Loucy (cell line): ENCODE measurements around the gene RMI2.

Experiments
- H2AFZ ChIP-seq: fragments of 200-600 bp; sonication (generic); 2 replicates; pipeline ENCODE4 v1.6.0; 2016; ENCODE audit warnings: antibody characterized with exemption, mild to moderate bottlenecking, low read length, moderate library complexity
- H3F3A ChIP-seq: fragments of 200-600 bp; 2 replicates; pipeline ENCODE4 v1.6.0; 2016; ENCODE audit warnings: antibody characterized with exemption, low read depth, mild to moderate bottlenecking
- H3K27me3 ChIP-seq: fragments of 200-600 bp; sonication (generic); 2 replicates; pipeline ENCODE4 v1.6.1; 2014; ENCODE audit warnings: low read length, mild to moderate bottlenecking; ENCODE audit not compliant: insufficient read depth, poor library complexity, severe bottlenecking
- H3K36me3 ChIP-seq: fragments of 200-600 bp; sonication (generic); 2 replicates; pipeline ENCODE4 v1.6.1; 2016; ENCODE audit warnings: low read length; ENCODE audit not compliant: insufficient read depth
- H3K4me1 ChIP-seq: fragments of 200-600 bp; sonication (generic); 2 replicates; pipeline ENCODE4 v1.5.1; 2014; ENCODE audit warnings: low read length, mild to moderate bottlenecking; ENCODE audit not compliant: insufficient read depth, poor library complexity, severe bottlenecking
- H3K4me2 ChIP-seq: fragments of 200-600 bp; sonication (generic); 2 replicates; pipeline ENCODE4 v1.6.0; 2014; ENCODE audit warnings: antibody characterized with exemption, low read length, low read depth, mild to moderate bottlenecking; ENCODE audit not compliant: poor library complexity, severe bottlenecking
- H3K4me3 ChIP-seq: fragments of 200-600 bp; sonication (generic); 2 replicates; pipeline ENCODE4 v1.5.1; 2014; ENCODE audit warnings: low read length, mild to moderate bottlenecking, mixed read lengths; ENCODE audit not compliant: poor library complexity, severe bottlenecking
- H3K79me2 ChIP-seq: fragments of 200-600 bp; sonication (generic); 2 replicates; pipeline ENCODE4 v1.6.1; 2014; ENCODE audit warnings: low read length; ENCODE audit not compliant: insufficient read depth
- H3K9ac ChIP-seq: fragments of 200-600 bp; sonication (generic); 2 replicates; pipeline ENCODE4 v1.6.0; 2014; ENCODE audit warnings: mild to moderate bottlenecking, low read depth, low read length, moderate library complexity; ENCODE audit not compliant: poor library complexity, severe bottlenecking
- H3K9me2 ChIP-seq: fragments of 200-600 bp; sonication (generic); replicated peaks from 2 replicates; pipeline ENCODE4 v1.6.1; 2016; ENCODE audit warnings: low read depth, low read length, mixed read lengths
- H3K9me3 ChIP-seq: fragments of 200-600 bp; sonication (generic); 2 replicates; pipeline ENCODE4 v1.6.1; 2014; ENCODE audit warnings: mild to moderate bottlenecking, antibody characterized with exemption, low read length, low read depth; ENCODE audit not compliant: insufficient read depth
- H4K20me1 ChIP-seq: fragments of 200-600 bp; sonication (generic); 2 replicates; pipeline ENCODE4 v1.6.0; 2014; ENCODE audit warnings: antibody characterized with exemption, low read length, mild to moderate bottlenecking; ENCODE audit not compliant: insufficient read depth, poor library complexity, severe bottlenecking
- CTCF ChIP-seq: fragments of 200-600 bp; sonication (generic); conservative IDR thresholded peaks from 2 replicates; pipeline ENCODE4 v1.5.1; 2014; ENCODE audit warnings: mild to moderate bottlenecking, antibody characterized with exemption, low read length
- EZH2phosphoT487 ChIP-seq: fragments of 200-600 bp; IDR thresholded peaks from 2 replicates; pipeline ENCODE4 v1.6.1; 2018; ENCODE audit warnings: antibody characterized with exemption, mild to moderate bottlenecking, moderate library complexity, borderline replicate concordance

RMI2 gene

GRCh38 chr16:11306997-11307638 is 38.1 kb upstream of the RMI2 start:
- H3K9me2 ChIP-seq = no peaks in the 10 kb centered on the region
- H3K9me3 ChIP-seq = no peaks in the 10 kb centered on the region
- no peak overlapping the region for H3K9ac ChIP-seq
- no peaks in the 10 kb centered on the region for H4K20me1 ChIP-seq
- H3K36me3 ChIP-seq = no peaks in the 10 kb centered on the region
- no peak overlapping the region for H3K4me2 ChIP-seq
- H3K4me1 ChIP-seq = peaks cover 28% of the 10 kb centered on the region
- no peaks in the 10 kb centered on the region for H3K27me3 ChIP-seq
- no peaks in the 10 kb centered on the region for H3K79me2 ChIP-seq
- TF ChIP-seq EZH2phosphoT487 (no peak), CTCF (no peak)
- H3F3A ChIP-seq = no peaks in the 10 kb centered on the region
- H2AFZ ChIP-seq = no peak overlapping the region
- H3K4me3 ChIP-seq = no peak overlapping the region

- H3K9me2 ChIP-seq = no peaks in the 10 kb centered on the region
- no peaks in the 10 kb centered on the region for H4K20me1 ChIP-seq
- no peak overlapping the region for H3K4me3 ChIP-seq
- no peak overlapping the region for H2AFZ ChIP-seq
- TF ChIP-seq EZH2phosphoT487 (no peak), CTCF (no peak)
- H3F3A ChIP-seq = no peaks in the 10 kb centered on the region
- H3K4me2 ChIP-seq = no peak overlapping the region
- H3K79me2 ChIP-seq = no peaks in the 10 kb centered on the region
- H3K9me3 ChIP-seq = no peaks in the 10 kb centered on the region
- no peaks in the 10 kb centered on the region for H3K27me3 ChIP-seq
- H3K4me1 ChIP-seq = peaks cover 36% of the 10 kb centered on the region
- H3K36me3 ChIP-seq = no peaks in the 10 kb centered on the region
- H3K9ac ChIP-seq = no peak overlapping the region
Observed at GRCh38 chr16:11307639-11308492, 37.4 kb upstream of the RMI2 start.

- Histone ChIP-seq H3K9me3 (no peaks in the 10 kb centered on the region), H2AFZ (no peak overlapping the region), H3K79me2 (no peaks in the 10 kb centered on the region), H3K9ac (no peak overlapping the region), H4K20me1 (no peaks in the 10 kb centered on the region), H3K4me3 (no peak overlapping the region), H3K4me1 (peaks cover 35% of the 10 kb centered on the region), H3K4me2 (no peak overlapping the region), H3K36me3 (no peaks in the 10 kb centered on the region), H3K27me3 (no peaks in the 10 kb centered on the region), H3K9me2 (no peaks in the 10 kb centered on the region), H3F3A (no peaks in the 10 kb centered on the region)
- TF ChIP-seq CTCF (no peak), EZH2phosphoT487 (no peak)
Observed at GRCh38 chr16:11308493-11309283, 36.6 kb upstream of the RMI2 start.
